H1 (cell line): ENCODE data around the gene ADSS2. TPM values are rescaled to one million over a fixed set of nuclear protein-coding genes. Genes with fewer than 3 reads are reported as not detected.

Experiments used
- CTCF ChIA-PET: fragments of 300-600 bp; sonication (Branson Sonifier 250); formaldehyde crosslinking; loops from one replicate; lab custom pipeline; 2021; ENCODE audit not compliant: partially characterized antibody; lab: Charles Lee
- POLR2A ChIA-PET: fragments of 300-600 bp; sonication (Branson Sonifier 250); formaldehyde crosslinking; loops from one replicate; lab custom pipeline; 2021; ENCODE audit warnings: inconsistent platforms; ENCODE audit not compliant: partially characterized antibody; lab: Charles Lee
- DNase-seq, 2 experiments: peaks; one replicate each; pipeline versions ENCODE4 v3.0.0 to v3.0.0-alpha.2; 2010 to 2022; ENCODE audit warnings: low spot score in 2 of 2, low read depth in 1 of 2, mixed read lengths in 1 of 2
- FAIRE-seq: peaks from 2 replicates; lab custom pipeline; 2011; peaks lifted over from hg19 to GRCh38; lab: Jason Lieb, UNC
- H2AFZ ChIP-seq: 2 replicates; pipeline ENCODE4 v1.8.1; 2012; ENCODE audit warnings: low read length, inconsistent platforms
- H2AK5ac ChIP-seq: 2 replicates; pipeline ENCODE4 v1.6.1; 2013; ENCODE audit warnings: low read depth, low read length
- H2BK120ac ChIP-seq: replicated peaks from 2 replicates; pipeline ENCODE3; 2013; ENCODE audit warnings: low read depth, low read length, inconsistent platforms
- H2BK12ac ChIP-seq: 2 replicates; pipeline ENCODE4 v1.6.1; 2013; ENCODE audit warnings: low read depth, low read length
- H2BK15ac ChIP-seq: 2 replicates; pipeline ENCODE4 v1.6.1; 2013; ENCODE audit warnings: low read length
- H2BK20ac ChIP-seq: 2 replicates; pipeline ENCODE4 v1.6.1; 2013; ENCODE audit warnings: low read length
- H2BK5ac ChIP-seq: 2 replicates; pipeline ENCODE4 v1.6.1; 2013; ENCODE audit warnings: low read depth, low read length
- H3K14ac ChIP-seq: 2 replicates; pipeline ENCODE4 v1.6.1; 2013; ENCODE audit warnings: inconsistent platforms; ENCODE audit not compliant: insufficient read length
- H3K18ac ChIP-seq: 2 replicates; pipeline ENCODE4 v1.6.1; 2013; ENCODE audit warnings: low read length; ENCODE audit errors: extremely low read depth
- H3K23ac ChIP-seq: 2 replicates; pipeline ENCODE4 v1.6.1; 2013; ENCODE audit warnings: inconsistent platforms; ENCODE audit not compliant: insufficient read length
- H3K23me2 ChIP-seq: 2 replicates; pipeline ENCODE4 v1.6.1; 2013; ENCODE audit warnings: low read depth, low read length
- H3K27ac ChIP-seq: 2 replicates; pipeline ENCODE4 v1.6.1; 2011; ENCODE audit warnings: low read depth, low read length, inconsistent platforms
- H3K27me3 ChIP-seq, 4 experiments: replicated peaks in 1 of 4; 1 replicate in 1 of 4; 2 replicates in 3 of 4; pipeline versions ENCODE4 v1.6.1 to v1.8.1; 2011 to 2013; ENCODE audit warnings: low read length in 3 of 4, mild to moderate bottlenecking in 3 of 4, inconsistent platforms in 2 of 4, mixed read lengths in 2 of 4, moderate library complexity in 1 of 4; ENCODE audit not compliant: control insufficient read depth in 3 of 4, insufficient read depth in 3 of 4; ENCODE audit errors: extremely low read depth in 1 of 4
- H3K36me3 ChIP-seq, 4 experiments: 2 replicates each; pipeline versions ENCODE4 v1.6.1 to v1.8.1; 2011 to 2013; ENCODE audit warnings: mild to moderate bottlenecking in 4 of 4, low read length in 3 of 4, moderate library complexity in 2 of 4, control low read depth in 1 of 4, inconsistent platforms in 1 of 4; ENCODE audit not compliant: insufficient read depth in 4 of 4, control insufficient read depth in 2 of 4
- H3K4ac ChIP-seq: replicated peaks from 2 replicates; pipeline ENCODE3; 2013; ENCODE audit warnings: low read length, low read depth, mixed read lengths, inconsistent platforms; ENCODE audit not compliant: insufficient read length
- H3K4me1 ChIP-seq, 4 experiments: replicated peaks in 1 of 4; 1 replicate in 1 of 4; 2 replicates in 3 of 4; pipeline versions ENCODE4 v1.6.1 to v1.8.1; 2011 to 2013; ENCODE audit warnings: low read length in 3 of 4, inconsistent platforms in 2 of 4, mixed read lengths in 1 of 4; ENCODE audit not compliant: insufficient read depth in 4 of 4, control insufficient read depth in 3 of 4
- H3K4me2 ChIP-seq, 2 experiments: 2 replicates each; pipeline versions ENCODE4 v1.6.1 to v1.8.1; 2011 to 2013; ENCODE audit warnings: low read depth in 2 of 2, low read length in 2 of 2, control low read depth in 1 of 2, inconsistent platforms in 1 of 2, mild to moderate bottlenecking in 1 of 2; ENCODE audit not compliant: insufficient read depth in 1 of 2
- H3K4me3 ChIP-seq, 4 experiments: fragments of 200-600, 300-600 bp in 1 of 4; sonication (generic), shearing (Covaris generic), sonication (Bioruptor Twin) in 1 of 4; 2 replicates each; pipeline versions ENCODE4 v1.5.1 to v1.8.1; 2011 to 2016; ENCODE audit warnings: low read length in 4 of 4, low read depth in 3 of 4, control low read depth in 2 of 4, inconsistent platforms in 2 of 4, mild to moderate bottlenecking in 2 of 4, mixed read lengths in 1 of 4, moderate library complexity in 1 of 4; ENCODE audit not compliant: insufficient read depth in 2 of 4; ENCODE audit errors: extremely low read depth in 1 of 4
- H3K56ac ChIP-seq: replicated peaks from 2 replicates; pipeline ENCODE3; 2013; ENCODE audit warnings: low read depth, mild to moderate bottlenecking, mixed read lengths, low read length, inconsistent platforms; ENCODE audit not compliant: insufficient read length
- H3K79me1 ChIP-seq: 2 replicates; pipeline ENCODE4 v1.6.1; 2013; ENCODE audit warnings: low read depth, low read length, control low read depth
- H3K79me2 ChIP-seq, 2 experiments: 2 replicates each; pipeline versions ENCODE4 v1.6.1 to v1.8.1; 2012 to 2013; ENCODE audit warnings: low read length in 2 of 2, mild to moderate bottlenecking in 2 of 2, inconsistent platforms in 1 of 2; ENCODE audit not compliant: insufficient read depth in 2 of 2, control insufficient read depth in 1 of 2
- H3K9ac ChIP-seq, 4 experiments: replicated peaks in 1 of 4; 1 replicate in 1 of 4; 2 replicates in 3 of 4; pipeline versions ENCODE4 v1.6.1 to v1.8.1; 2011 to 2013; ENCODE audit warnings: low read depth in 3 of 4, low read length in 3 of 4, control low read depth in 2 of 4, mild to moderate bottlenecking in 2 of 4, moderate library complexity in 2 of 4, inconsistent platforms in 1 of 4; ENCODE audit errors: extremely low read depth in 1 of 4
- H3K9me3 ChIP-seq, 2 experiments: 2 replicates each; pipeline versions ENCODE4 v1.6.1 to v1.8.1; 2012 to 2013; ENCODE audit warnings: mild to moderate bottlenecking in 2 of 2, moderate library complexity in 2 of 2, control low read depth in 1 of 2, inconsistent platforms in 1 of 2, low read depth in 1 of 2, low read length in 1 of 2, mixed read lengths in 1 of 2; ENCODE audit not compliant: insufficient read depth in 2 of 2
- H4K20me1 ChIP-seq, 2 experiments: replicated peaks in 1 of 2; 2 replicates each; pipeline versions ENCODE3 to v1.8.1; 2011 to 2013; ENCODE audit warnings: inconsistent platforms in 2 of 2, low read length in 2 of 2, mild to moderate bottlenecking in 1 of 2; ENCODE audit not compliant: insufficient read depth in 2 of 2, control insufficient read depth in 1 of 2
- H4K5ac ChIP-seq: 2 replicates; pipeline ENCODE4 v1.6.1; 2013; ENCODE audit warnings: low read length, low read depth, mixed read lengths, inconsistent platforms; ENCODE audit not compliant: insufficient read length
- H4K8ac ChIP-seq: 2 replicates; pipeline ENCODE4 v1.8.0; 2013; ENCODE audit warnings: mild to moderate bottlenecking, moderate library complexity, low read length, inconsistent platforms; ENCODE audit not compliant: insufficient read depth; ENCODE audit errors: extremely low read depth
- H4K91ac ChIP-seq: replicated peaks from 2 replicates; pipeline ENCODE3; 2013; ENCODE audit warnings: low read length, mixed read lengths, inconsistent platforms; ENCODE audit not compliant: insufficient read length
- CTBP2 ChIP-seq: IDR thresholded peaks from 2 replicates; pipeline ENCODE4 v1.7.0; 2011; ENCODE audit warnings: borderline replicate concordance, mild to moderate bottlenecking, moderate library complexity, mixed read lengths, low read length; ENCODE audit not compliant: insufficient read depth, insufficient read length
- NANOG ChIP-seq: IDR thresholded peaks from 2 replicates; pipeline ENCODE4 v1.6.1; 2011; ENCODE audit warnings: low read length, low read depth, mild to moderate bottlenecking, inconsistent platforms; ENCODE audit not compliant: insufficient read depth, poor library complexity, severe bottlenecking
- YY1 ChIP-seq: IDR thresholded peaks from 2 replicates; pipeline ENCODE4 v1.6.1; 2011; ENCODE audit warnings: low read depth, mild to moderate bottlenecking, low read length
- WGBS, 2 experiments: shearing (Covaris generic) in 1 of 2; methylation state at CpG; one replicate each; pipeline versions ENCODE4 v1.1.6 to v1.1.7; 2013 to 2015; ENCODE audit warnings: low lambda C conversion rate in 2 of 2, mixed read lengths in 2 of 2, inconsistent platforms in 1 of 2, low coverage in 1 of 2, missing lambda C conversion rate in 1 of 2; ENCODE audit not compliant: insufficient replicate concordance in 2 of 2, insufficient coverage in 1 of 2, insufficient read length in 1 of 2; ENCODE audit errors: extremely low coverage in 1 of 2, missing lambda C conversion rate in 1 of 2; 5-methylcytosine and 5-hydroxymethylcytosine counted together
- polyA plus RNA-seq, 7 experiments: library from polyadenylated mRNA; depleted of rRNA in 3 of 7; stranded (reverse) in 5 of 7; unstranded in 2 of 7; fragments of >200 nt in 5 of 7; fragments of 200-250 nt in 2 of 7; gene quantifications; 1 replicate in 5 of 7; 2 replicates in 1 of 7; 4 replicates in 1 of 7; pipeline versions ENCODE4 v1.2.1 to v1.2.3, GENCODE V29; 2011 to 2013; ENCODE audit warnings: missing spikeins in 2 of 7, mixed read lengths in 2 of 7
- total RNA-seq: library from RNA; stranded (reverse); fragmentation: NEBNext Ultra II Directional; extraction: Animal tissue kit (Norgen Biotek cat#: 25700); gene quantifications from 2 replicates; pipeline ENCODE4 v1.2.1, GENCODE V29; 2021
- TF ChIP-seq, protein P1 (sequence below): IDR thresholded peaks from 2 replicates; pipeline ENCODE4 v1.6.1; 2012; ENCODE audit warnings: inconsistent platforms

Gene ADSS2
- total and polyA plus RNA-seq, 2 of the 8 experiments (the other 6 are each of a cell fraction or from before 2014, with no cell fraction given) = 29.8 to 108 TPM

DNA sequence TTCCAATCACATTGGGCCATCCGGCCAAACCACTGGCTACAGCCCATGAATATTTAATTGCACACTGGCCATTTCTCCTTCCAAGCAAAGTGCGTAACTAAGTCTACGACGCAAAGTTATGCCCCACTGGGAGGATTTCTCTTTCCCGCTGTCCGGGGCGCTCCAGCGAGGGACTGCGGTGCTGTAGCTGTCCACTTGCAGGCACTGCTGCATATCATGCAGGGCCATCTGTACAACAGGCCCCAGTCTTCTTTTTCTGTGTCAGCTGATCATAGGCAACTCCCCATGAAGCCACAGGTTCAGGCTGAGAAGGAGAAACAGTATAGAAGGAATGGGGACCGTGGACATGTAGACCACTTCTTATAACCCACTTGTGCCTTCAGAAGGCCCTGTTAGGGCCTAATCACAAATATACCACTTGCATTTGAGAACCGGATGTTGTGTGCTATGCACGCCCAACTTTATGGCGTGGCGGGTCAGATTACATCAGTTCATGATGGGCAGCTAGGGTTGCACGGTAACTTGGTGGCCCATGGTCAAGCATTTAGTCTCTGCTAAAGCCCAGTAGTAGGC, 58.0 kb downstream of the ADSS2 start:
- DNase-seq (no peak), FAIRE-seq (no peak)
- Histone ChIP-seq H3K4me3 (no peak overlapping the region), H2AK5ac (no peak overlapping the region), H4K20me1 (no peaks in the 10 kb centered on the region), H2BK12ac (no peak overlapping the region), H2AFZ (no peak overlapping the region), H3K23ac (no peak overlapping the region), H2BK15ac (no peak overlapping the region), H3K36me3 (no peaks in the 10 kb centered on the region), H4K8ac (peak overlapping the region; percentile 43; the same call in 1 of the 2 replicates), H3K18ac (no peak overlapping the region), H3K79me1 (no peaks in the 10 kb centered on the region), H2BK5ac (no peak overlapping the region), H4K5ac (no peak overlapping the region), H3K79me2 (no peaks in the 10 kb centered on the region), H2BK20ac (no peak overlapping the region), H3K9me3 (no peaks in the 10 kb centered on the region), H3K4me1 (peaks cover 0 to 2% (median 0%) of the 10 kb centered on the region in 4 experiments; a peak in 2 of 7 replicates), H3K56ac (no peak overlapping the region), H3K9ac (no peak overlapping the region), H3K27me3 (no peaks in the 10 kb centered on the region), H3K27ac (no peak overlapping the region), H3K23me2 (no peaks in the 10 kb centered on the region; the same call in 1 of the 2 replicates), H2BK120ac (no peak overlapping the region), H3K4ac (no peak overlapping the region), H3K14ac (no peak overlapping the region), H3K4me2 (no peak overlapping the region), H4K91ac (no peak overlapping the region)
- ChIA-PET CTCF (no interaction called here), POLR2A (interaction anchor here (1.5 kb wide), 1 partner anchor 18 kb away, joined by 3 read pairs; no protein-coding TSS in a partner anchor)
- TF ChIP-seq CTBP2 (no peak), NANOG (no peak), YY1 (no peak)
- TF ChIP-seq, protein P1, sequence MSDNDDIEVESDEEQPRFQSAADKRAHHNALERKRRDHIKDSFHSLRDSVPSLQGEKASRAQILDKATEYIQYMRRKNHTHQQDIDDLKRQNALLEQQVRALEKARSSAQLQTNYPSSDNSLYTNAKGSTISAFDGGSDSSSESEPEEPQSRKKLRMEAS = no peak
- WGBS, 2 experiments = 88% methylated on average over 15 of the region's 15 CpGs; no CpG with 5 or more reads in 1 of the 2 experiments
